ENCODE results near the gene CRYBA2.

GRCh38 chr2:219018286-219018685 is 25.1 kb upstream of the CRYBA2 start:
- TF ChIP-seq, protein P1, sequence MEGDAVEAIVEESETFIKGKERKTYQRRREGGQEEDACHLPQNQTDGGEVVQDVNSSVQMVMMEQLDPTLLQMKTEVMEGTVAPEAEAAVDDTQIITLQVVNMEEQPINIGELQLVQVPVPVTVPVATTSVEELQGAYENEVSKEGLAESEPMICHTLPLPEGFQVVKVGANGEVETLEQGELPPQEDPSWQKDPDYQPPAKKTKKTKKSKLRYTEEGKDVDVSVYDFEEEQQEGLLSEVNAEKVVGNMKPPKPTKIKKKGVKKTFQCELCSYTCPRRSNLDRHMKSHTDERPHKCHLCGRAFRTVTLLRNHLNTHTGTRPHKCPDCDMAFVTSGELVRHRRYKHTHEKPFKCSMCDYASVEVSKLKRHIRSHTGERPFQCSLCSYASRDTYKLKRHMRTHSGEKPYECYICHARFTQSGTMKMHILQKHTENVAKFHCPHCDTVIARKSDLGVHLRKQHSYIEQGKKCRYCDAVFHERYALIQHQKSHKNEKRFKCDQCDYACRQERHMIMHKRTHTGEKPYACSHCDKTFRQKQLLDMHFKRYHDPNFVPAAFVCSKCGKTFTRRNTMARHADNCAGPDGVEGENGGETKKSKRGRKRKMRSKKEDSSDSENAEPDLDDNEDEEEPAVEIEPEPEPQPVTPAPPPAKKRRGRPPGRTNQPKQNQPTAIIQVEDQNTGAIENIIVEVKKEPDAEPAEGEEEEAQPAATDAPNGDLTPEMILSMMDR (conservative IDR thresholded peaks at IDR 0.05): no peak
- TF ChIP-seq EZH2 (IDR thresholded peaks at IDR 0.05; ENCODE audit: low read depth): no peak
